HG03103 (cell line): ENCODE data around the gene HLA-DMA.

ENCODE experiments used
- ATAC-seq: cut with Tn5 transposase; IDR thresholded peaks from one replicate; pipeline ENCODE4 v1.9.1; 2021; ENCODE audit warnings: low read depth; ENCODE audit not compliant: unreplicated experiment

Gene HLA-DMA

DNA sequence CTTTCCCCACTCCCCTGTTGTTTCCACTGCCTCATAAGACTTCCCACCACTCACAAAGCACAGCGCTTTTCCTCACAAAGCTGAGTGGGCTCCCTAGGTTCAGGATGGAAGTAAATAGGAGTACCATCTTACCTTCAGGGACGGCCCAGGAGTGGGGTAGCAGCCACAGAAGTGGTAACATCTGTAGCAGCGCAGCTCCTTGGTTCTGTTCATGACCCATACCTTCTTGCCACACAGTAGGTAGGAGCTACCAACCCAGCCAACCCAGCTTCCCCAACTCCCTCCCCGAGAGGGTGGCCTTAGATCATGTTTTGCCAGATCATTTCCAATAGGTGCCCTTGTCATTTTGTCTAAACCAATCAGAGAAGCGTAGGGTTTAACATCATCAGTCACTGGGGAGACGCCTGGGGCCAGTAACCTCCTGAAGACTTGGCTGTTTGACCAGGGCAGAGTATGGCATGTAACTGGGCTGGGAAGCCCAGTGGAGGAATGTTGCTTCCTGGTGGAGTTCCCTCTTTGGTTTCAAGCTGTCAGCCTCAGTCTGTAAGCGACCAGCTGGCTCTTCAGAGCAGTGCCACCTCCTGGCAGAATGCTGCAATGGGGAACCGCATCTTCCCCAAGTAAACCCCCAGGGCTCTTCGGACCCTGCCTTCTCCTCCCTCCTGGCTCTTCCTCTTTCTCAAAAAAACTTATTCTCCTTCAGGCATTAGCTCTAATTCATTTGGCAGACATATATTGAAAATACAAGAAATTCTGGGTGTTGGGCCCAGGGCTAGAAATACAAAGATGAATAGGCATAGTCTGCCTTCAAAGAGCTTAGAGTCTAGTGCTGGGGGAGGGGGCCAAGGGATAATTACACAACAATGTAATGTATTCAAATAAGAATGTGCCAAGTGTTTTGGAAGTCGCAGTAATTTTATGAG, at the start of gene HLA-DMA:
HLA-DMA (minus strand) TSS at position 281 of the 923 bp plus-strand sequence; CDS start at position 220, 61 bp downstream.
- peak; percentile 55 for ATAC-seq

GRCh38 chr6:33001685-33002084, 48.8 kb upstream of the HLA-DMA start:
- no peak for ATAC-seq

DNA sequence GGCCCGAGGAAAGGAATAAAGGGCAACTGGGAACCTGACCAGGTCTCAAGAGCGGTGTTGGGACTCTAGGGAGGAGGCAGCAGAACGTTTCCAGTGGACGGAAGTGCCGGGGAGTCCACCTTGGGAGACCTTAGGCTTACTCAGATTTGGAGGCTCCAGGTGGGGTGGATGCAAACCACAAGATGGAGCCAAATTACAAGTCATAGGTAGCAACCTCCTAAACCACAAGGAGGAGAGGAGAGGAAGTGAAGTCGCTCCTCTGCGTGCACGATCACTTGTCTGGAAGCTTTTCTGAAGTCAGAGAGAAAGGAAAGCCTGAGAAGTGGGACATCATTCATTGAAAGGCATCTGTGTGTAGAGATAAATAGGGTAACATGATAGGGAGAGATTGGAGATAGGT, 47.2 kb upstream of the HLA-DMA start:
- no peak for ATAC-seq

- ATAC-seq: no peak
These were observed 42.6 kb upstream of the HLA-DMA start for GRCh38 chr6:32995448-32995847.

GRCh38 chr6:32993363-32993973, 40.6 kb upstream of the HLA-DMA start:
- ATAC-seq: no peak

DNA sequence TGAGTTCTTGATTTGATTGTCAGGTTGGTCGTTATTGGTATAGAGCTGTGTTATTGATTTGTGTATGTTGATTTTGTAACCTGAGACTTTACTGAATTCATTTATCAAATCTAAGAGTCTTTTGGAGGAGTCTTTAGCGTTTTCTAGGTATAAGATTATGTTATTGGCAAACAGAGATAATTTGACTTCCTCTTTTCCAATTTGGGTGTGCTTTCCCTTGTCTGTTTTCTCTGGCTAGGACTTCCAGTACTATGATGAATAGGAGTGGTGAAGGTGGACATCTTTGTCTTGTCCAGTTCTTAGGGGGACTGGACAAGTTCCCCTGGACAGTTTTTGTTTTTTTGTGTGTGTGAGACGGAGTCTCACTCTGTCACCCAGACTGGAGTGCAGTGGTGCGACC, 39.1 kb upstream of the HLA-DMA start:
- no peak for ATAC-seq

GRCh38 chr6:32989368-32989767, 36.5 kb upstream of the HLA-DMA start:
- ATAC-seq: no peak

GRCh38 chr6:32984622-32985389, 31.9 kb upstream of the HLA-DMA start:
- ATAC-seq: no peak

DNA sequence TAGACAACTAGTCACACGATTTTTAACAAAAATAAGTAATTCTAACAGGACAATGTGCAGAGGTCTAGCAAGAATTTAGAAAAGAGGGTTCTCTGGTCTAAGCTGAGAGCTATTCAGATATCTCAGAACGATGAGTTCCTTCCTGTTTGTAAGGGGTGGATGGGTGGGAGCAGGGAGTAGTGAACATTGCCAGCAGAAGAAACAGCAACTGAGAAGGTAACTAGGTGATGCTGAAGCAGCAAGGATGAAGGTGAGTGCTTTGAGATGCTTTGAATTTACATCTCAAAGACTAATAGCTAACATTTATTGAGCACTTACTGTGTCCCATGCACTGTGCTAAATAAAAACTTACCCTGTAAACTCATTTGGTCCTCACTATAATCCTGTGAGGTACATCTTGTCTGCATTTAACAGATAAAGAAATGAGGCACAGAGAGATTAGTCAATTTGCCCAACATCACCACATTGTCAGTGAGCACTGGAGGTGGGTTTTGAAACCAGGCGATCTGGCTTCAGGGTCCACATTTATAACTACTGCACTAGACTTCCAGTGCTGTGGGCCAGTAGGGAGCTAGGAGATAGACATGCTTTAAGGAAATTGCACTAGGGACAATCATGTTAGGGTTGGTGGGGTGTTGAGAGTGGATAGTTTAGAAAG, 31.2 kb upstream of the HLA-DMA start:
- no peak for ATAC-seq

DNA sequence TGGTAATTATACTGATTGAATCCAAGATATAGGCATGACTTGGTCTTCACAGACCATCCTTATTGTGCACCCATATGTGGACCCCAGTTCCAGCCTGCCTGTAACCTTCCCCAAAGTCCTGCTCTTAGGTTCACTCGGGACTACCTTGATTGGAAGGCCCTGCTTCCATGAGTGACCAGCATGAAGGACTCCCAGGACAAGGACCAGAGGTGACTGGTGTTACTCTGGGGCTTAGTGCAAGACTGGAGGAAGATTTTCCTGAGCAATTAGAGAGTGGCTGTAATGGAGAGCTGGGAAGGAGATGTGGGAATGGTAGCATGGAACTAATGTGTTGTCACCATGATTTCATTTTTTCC, 30.6 kb upstream of the HLA-DMA start:
- ATAC-seq: no peak

DNA sequence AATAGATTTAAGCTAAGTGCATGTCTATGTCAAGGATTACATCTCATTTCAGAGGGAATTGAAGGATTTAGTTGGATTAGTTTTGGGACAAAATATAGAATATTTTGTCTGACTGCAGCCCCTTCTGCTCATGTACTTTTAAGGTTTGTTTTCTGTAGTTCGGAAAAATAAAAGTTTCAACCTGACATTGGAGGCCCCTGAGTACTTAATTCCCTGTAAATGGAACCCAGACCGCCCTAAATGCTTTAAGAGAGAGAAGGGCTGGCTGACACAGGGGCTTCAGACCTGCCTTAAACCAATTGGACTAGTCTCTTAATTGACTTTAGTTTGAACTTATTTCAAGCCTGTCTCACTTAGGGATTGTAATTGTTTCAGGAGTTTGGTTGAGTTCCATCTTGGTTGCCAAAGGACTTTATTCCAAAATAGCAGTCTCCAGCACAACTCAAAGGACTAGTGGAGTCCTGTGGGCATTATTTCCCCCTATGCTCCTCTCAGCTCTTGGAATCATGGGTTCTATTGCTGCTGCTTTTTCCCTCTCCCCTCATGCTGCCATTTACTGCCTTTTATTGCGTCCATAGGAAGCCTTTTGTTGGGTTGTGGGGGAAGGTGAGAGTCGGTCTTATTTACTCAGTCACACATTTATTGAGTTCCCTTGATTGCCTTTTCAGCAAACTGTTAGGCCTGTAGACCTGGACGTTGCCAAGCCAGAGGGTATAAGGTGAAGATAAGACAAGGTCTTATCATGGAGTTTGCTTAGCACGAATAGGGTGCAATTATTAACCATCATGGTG, 30.0 kb upstream of the HLA-DMA start:
- no peak for ATAC-seq

DNA sequence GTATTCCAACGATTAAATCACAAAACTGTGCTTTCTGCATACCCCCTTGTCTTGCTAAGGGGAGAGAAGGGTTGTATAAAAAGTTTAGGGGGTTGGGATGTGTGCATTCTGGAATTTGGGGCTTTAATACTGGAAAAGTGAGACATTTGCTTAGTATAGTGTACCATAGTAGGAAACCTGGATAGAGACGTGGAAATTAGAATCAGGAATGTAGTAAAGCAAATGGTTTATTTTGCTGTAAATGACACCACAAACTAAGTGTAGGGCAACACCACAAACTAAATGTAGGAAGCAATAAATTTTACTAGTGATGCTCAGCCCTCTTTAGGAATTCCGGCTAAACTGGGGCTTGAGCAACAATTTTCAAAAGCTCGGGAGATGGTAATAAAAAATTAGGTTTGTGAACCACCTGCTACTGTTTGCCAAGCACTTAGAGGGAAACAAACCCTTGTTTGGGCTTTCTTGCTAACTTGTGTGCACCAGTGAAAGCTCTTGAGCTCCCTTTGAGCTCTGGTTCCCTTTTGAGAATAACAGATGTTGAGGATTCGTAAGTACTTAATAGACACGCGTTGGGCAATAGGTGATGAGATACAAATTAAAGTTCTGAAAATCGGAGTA, 29.3 kb upstream of the HLA-DMA start:
- no peak for ATAC-seq

- ATAC-seq: no peak
These were observed 27.7 kb upstream of the HLA-DMA start for GRCh38 chr6:32980488-32981038.

GRCh38 chr6:32979720-32980487, 27.0 kb upstream of the HLA-DMA start:
- ATAC-seq: no peak

DNA sequence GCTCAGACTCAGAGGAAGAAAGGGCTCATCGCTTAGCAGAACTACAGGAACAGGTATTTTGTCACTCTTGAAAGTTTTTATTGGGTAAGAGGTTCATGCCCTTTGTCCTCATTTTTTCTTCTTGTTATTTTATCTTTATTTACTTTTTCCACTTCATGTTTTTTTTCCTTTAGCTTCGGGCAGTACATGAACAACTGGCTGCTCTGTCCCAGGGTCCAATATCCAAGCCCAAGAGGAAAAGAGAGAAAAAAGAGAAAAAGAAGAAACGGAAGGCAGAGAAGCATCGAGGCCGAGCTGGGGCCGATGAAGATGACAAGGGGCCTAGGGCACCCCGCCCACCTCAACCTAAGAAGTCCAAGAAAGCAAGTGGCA, 25.0 kb upstream of the HLA-DMA start:
- no peak for ATAC-seq

DNA sequence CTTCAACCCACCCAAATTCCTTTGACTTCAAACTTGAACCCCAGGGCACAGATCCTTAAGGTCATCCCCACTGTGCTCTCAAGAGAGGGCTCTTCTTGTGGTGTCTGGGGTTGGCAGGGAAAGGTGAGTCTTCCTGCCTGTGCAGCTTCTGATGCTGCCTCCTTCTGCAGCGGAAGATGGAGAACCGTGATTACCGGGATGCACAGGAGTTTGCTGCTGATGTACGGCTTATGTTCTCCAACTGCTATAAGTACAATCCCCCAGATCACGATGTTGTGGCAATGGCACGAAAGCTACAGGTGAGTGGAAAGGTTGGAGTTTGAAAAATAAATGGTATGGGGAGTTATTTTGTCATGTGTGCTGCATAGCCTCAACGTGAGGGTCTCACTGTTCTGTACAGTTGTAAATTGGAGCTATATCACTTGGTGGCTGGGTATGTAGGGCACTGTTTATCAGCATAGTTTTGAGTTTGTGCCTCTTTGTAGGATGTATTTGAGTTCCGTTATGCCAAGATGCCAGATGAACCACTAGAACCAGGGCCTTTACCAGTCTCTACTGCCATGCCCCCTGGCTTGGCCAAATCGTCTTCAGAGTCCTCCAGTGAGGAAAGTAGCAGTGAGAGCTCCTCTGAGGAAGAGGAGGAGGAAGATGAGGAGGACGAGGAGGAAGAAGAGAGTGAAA, 24.5 kb upstream of the HLA-DMA start:
- ATAC-seq: no peak

DNA sequence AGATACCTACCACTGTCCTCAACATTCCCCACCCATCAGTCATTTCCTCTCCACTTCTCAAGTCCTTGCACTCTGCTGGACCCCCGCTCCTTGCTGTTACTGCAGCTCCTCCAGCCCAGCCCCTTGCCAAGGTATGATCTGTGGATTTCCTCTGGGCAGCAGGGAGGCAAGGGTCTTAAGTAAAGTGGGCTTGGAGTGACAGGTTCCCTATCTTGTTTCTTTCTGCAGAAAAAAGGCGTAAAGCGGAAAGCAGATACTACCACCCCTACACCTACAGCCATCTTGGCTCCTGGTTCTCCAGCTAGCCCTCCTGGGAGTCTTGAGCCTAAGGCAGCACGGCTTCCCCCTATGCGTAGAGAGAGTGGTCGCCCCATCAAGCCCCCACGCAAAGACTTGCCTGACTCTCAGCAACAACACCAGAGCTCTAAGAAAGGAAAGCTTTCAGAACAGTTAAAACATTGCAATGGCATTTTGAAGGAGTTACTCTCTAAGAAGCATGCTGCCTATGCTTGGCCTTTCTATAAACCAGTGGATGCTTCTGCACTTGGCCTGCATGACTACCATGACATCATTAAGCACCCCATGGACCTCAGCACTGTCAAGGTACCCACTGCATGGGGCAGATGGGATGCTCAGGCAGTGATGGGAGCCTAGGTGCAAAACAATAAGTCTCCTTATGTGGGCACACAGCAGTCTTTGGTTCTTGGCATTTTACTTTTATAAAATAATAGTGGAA, 23.6 kb upstream of the HLA-DMA start:
- ATAC-seq: no peak
